ENCODE data around the gene RNF103. TPM values are rescaled to one million over a fixed set of nuclear protein-coding genes. Genes with fewer than 3 reads are reported as not detected.

RNF103 gene
- total and polyA plus RNA-seq, 2 donors (not counting 1 experiment from before 2014, with no cell fraction given): 20.3 to 20.9 TPM

DNA sequence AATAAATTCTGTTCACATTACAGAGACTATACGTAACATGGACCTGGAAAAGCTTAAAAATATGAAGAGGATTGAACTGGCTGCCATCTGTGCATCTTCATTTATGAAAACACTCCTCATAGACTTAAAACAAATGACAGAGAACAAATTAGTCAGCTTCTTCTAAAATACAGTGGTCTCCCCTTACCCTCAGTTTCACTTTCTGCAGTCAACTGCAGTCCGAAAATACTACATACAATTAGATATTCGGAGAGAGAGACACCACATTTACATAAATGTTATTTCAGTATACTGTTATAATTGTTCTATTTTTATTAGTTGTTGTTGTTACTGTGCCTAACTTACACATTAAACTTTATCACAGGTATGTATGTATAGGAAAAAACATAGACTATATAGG, 6.5 kb downstream of the RNF103 start:
- Histone ChIP-seq H2AFZ (ENCODE audit: low read length) (no peak overlapping the region), H3K27me3 (ENCODE audit: control insufficient read depth, insufficient read depth, low read length) (no peaks in the 10 kb centered on the region), H3K4me3 (replicated peaks in 1 of 4; ENCODE audit: control extremely low read depth in 1 of 4, insufficient read depth in 1 of 4, low read depth in 3 of 4, low read length in 4 of 4) (no peak overlapping the region), H3K9ac (ENCODE audit: insufficient read depth, low read length) (no peak overlapping the region), H3K4me1 (ENCODE audit: control insufficient read depth, extremely low read depth, insufficient read depth, low read length) (no peaks in the 10 kb centered on the region), H3K36me3 (ENCODE audit: control insufficient read depth, insufficient read depth, low read length) (peaks cover 2% of the 10 kb centered on the region), H3K4me2 (ENCODE audit: extremely low read depth, insufficient read depth, low read length) (no peak overlapping the region), H4K20me1 (ENCODE audit: control insufficient read depth, extremely low read depth, insufficient read depth, low read length) (no peaks in the 10 kb centered on the region), H3K9me3 (ENCODE audit: control insufficient read depth, insufficient read depth, low read depth, low read length) (no peaks in the 10 kb centered on the region), H3K79me2 (ENCODE audit: control insufficient read depth, insufficient read depth, low read length) (peaks cover 12% of the 10 kb centered on the region), H3K27ac (ENCODE audit: insufficient read depth, low read length) (no peak overlapping the region)
- TF ChIP-seq EZH2 (IDR thresholded peaks at IDR 0.05; ENCODE audit: low read length, missing control alignments): no peak
- no peak for TF ChIP-seq CTCF (conservative IDR thresholded peaks at IDR 0.05 in 1 of 2, IDR thresholded peaks at IDR 0.05 in 1 of 2; ENCODE audit: low read depth in 1 of 2, low read length in 2 of 2)
- no peak for DNase-seq (ENCODE audit: low read depth in 2 of 2)

DNA sequence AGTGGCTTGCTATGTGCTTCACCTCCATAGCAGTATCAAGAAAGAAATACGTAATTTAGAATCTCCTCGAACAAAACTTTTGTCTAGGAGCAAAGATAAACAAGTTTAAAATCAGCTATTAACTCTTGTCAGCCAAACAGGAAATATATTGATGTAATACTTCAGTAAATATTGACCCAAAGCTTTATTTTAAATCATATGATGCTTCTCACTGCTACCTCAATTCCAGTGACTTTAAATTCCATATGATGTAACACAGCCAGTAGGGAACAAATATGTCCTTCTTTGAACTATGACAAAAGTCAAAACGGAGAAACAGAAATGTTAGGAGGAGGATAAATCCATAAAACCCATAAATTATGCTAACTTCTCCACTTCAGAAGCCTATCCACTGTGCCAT, 7.2 kb downstream of the RNF103 start:
- TF ChIP-seq EZH2 (IDR thresholded peaks at IDR 0.05; ENCODE audit: low read length, missing control alignments): no peak
- no peak for TF ChIP-seq CTCF (conservative IDR thresholded peaks at IDR 0.05 in 1 of 2, IDR thresholded peaks at IDR 0.05 in 1 of 2; ENCODE audit: low read depth in 1 of 2, low read length in 2 of 2)
- no peak overlapping the region for H2AFZ ChIP-seq (ENCODE audit: low read length)
- no peaks in the 10 kb centered on the region for H4K20me1 ChIP-seq (ENCODE audit: control insufficient read depth, extremely low read depth, insufficient read depth, low read length)
- no peak overlapping the region for H3K9ac ChIP-seq (ENCODE audit: insufficient read depth, low read length)
- peaks cover 2% of the 10 kb centered on the region for H3K36me3 ChIP-seq (ENCODE audit: control insufficient read depth, insufficient read depth, low read length)
- no peak for DNase-seq (ENCODE audit: low read depth in 2 of 2)
- H3K4me1 ChIP-seq (ENCODE audit: control insufficient read depth, extremely low read depth, insufficient read depth, low read length): no peaks in the 10 kb centered on the region
- no peaks in the 10 kb centered on the region for H3K9me3 ChIP-seq (ENCODE audit: control insufficient read depth, insufficient read depth, low read depth, low read length)
- no peak overlapping the region for H3K4me3 ChIP-seq (replicated peaks in 1 of 4; ENCODE audit: control extremely low read depth in 1 of 4, insufficient read depth in 1 of 4, low read depth in 3 of 4, low read length in 4 of 4)
- H3K27me3 ChIP-seq (ENCODE audit: control insufficient read depth, insufficient read depth, low read length): no peaks in the 10 kb centered on the region
- no peak overlapping the region for H3K27ac ChIP-seq (ENCODE audit: insufficient read depth, low read length)
- peaks cover 6% of the 10 kb centered on the region for H3K79me2 ChIP-seq (ENCODE audit: control insufficient read depth, insufficient read depth, low read length)
- no peak overlapping the region for H3K4me2 ChIP-seq (ENCODE audit: extremely low read depth, insufficient read depth, low read length)

- Histone ChIP-seq H3K4me3 (replicated peaks in 1 of 4; ENCODE audit: control extremely low read depth in 1 of 4, insufficient read depth in 1 of 4, low read depth in 3 of 4, low read length in 4 of 4) (no peak overlapping the region), H3K79me2 (ENCODE audit: control insufficient read depth, insufficient read depth, low read length) (no peaks in the 10 kb centered on the region)
- DNase-seq (ENCODE audit: low read depth in 2 of 2): no peak
Measured at GRCh38 chr2:86615596-86615995, 8.1 kb downstream of the RNF103 start.

More at GRCh38 chr2:86615596-86615995, 8.1 kb downstream of the RNF103 start:
- no peak overlapping the region for H3K27ac ChIP-seq (ENCODE audit: insufficient read depth, low read length)
- no peaks in the 10 kb centered on the region for H3K27me3 ChIP-seq (ENCODE audit: control insufficient read depth, insufficient read depth, low read length)
- peaks cover 2% of the 10 kb centered on the region for H3K36me3 ChIP-seq (ENCODE audit: control insufficient read depth, insufficient read depth, low read length)
- H3K4me1 ChIP-seq (ENCODE audit: control insufficient read depth, extremely low read depth, insufficient read depth, low read length): no peaks in the 10 kb centered on the region
- no peaks in the 10 kb centered on the region for H4K20me1 ChIP-seq (ENCODE audit: control insufficient read depth, extremely low read depth, insufficient read depth, low read length)
- no peak overlapping the region for H2AFZ ChIP-seq (ENCODE audit: low read length)
- no peaks in the 10 kb centered on the region for H3K9me3 ChIP-seq (ENCODE audit: control insufficient read depth, insufficient read depth, low read depth, low read length)
- no peak overlapping the region for H3K9ac ChIP-seq (ENCODE audit: insufficient read depth, low read length)
- TF ChIP-seq CTCF (conservative IDR thresholded peaks at IDR 0.05 in 1 of 2, IDR thresholded peaks at IDR 0.05 in 1 of 2; ENCODE audit: low read depth in 1 of 2, low read length in 2 of 2): no peak
- TF ChIP-seq EZH2 (IDR thresholded peaks at IDR 0.05; ENCODE audit: low read length, missing control alignments): no peak
- H3K4me2 ChIP-seq (ENCODE audit: extremely low read depth, insufficient read depth, low read length): no peak overlapping the region

Measured in fibroblast of lung (primary cell).